OCI-LY7 (cell line): ENCODE data around the gene GBE1. TPM values are rescaled to one million over a fixed set of nuclear protein-coding genes. Genes with fewer than 3 reads are reported as not detected.

Source experiments
- BruUV-seq: library from RNA; stranded (reverse); fragments of 400-500 nt; replicated peaks from 2 replicates; lab custom pipeline; 2021; lab: Mats Ljungman, UMichigan
- CTCF ChIA-PET: fragments of 300-600 bp; sonication (Branson Sonifier 250); formaldehyde crosslinking; loops from one replicate; lab custom pipeline; 2022; ENCODE audit warnings: antibody characterized with exemption; ENCODE audit not compliant: unreplicated experiment; lab: Charles Lee
- POLR2A ChIA-PET: fragments of 300-600 bp; sonication (Branson Sonifier 250); formaldehyde crosslinking; loops from one replicate; lab custom pipeline; 2022; ENCODE audit warnings: antibody characterized with exemption; lab: Charles Lee
- DNase-seq: peaks from one replicate; pipeline ENCODE4 v3.0.0-alpha.2; 2015; ENCODE audit warnings: low spot score
- H2AFZ ChIP-seq: fragments of 200-600 bp; sonication (generic), shearing (Covaris generic); 2 replicates; pipeline ENCODE4 v1.6.1; 2014; ENCODE audit warnings: mild to moderate bottlenecking, antibody characterized with exemption, low read length, moderate library complexity
- H3K27ac ChIP-seq: fragments of 200-600 bp; sonication (generic); 2 replicates; pipeline ENCODE4 v1.5.1; 2014; ENCODE audit warnings: mixed run types, low read depth, mild to moderate bottlenecking, moderate library complexity, low read length, inconsistent platforms; ENCODE audit not compliant: poor library complexity, severe bottlenecking
- H3K36me3 ChIP-seq: fragments of 200-600 bp; sonication (generic); 2 replicates; pipeline ENCODE4 v1.6.1; 2014; ENCODE audit warnings: mild to moderate bottlenecking, antibody characterized with exemption, low read length, moderate library complexity, mixed read lengths; ENCODE audit not compliant: insufficient read depth
- H3K4me1 ChIP-seq: fragments of 200-600 bp; sonication (generic); 2 replicates; pipeline ENCODE4 v1.5.1; 2014; ENCODE audit warnings: mild to moderate bottlenecking, low read length; ENCODE audit not compliant: insufficient read depth, poor library complexity, severe bottlenecking
- H3K4me2 ChIP-seq: fragments of 200-600 bp; sonication (generic); 2 replicates; pipeline ENCODE4 v1.6.1; 2014; ENCODE audit warnings: mild to moderate bottlenecking, low read length
- H3K4me3 ChIP-seq: fragments of 200-600 bp; sonication (generic); 2 replicates; pipeline ENCODE4 v1.5.1; 2014; ENCODE audit warnings: mild to moderate bottlenecking, low read depth, low read length; ENCODE audit not compliant: poor library complexity, severe bottlenecking
- H3K79me2 ChIP-seq: fragments of 200-600 bp; sonication (generic); 2 replicates; pipeline ENCODE4 v1.6.1; 2016; ENCODE audit warnings: low read depth, mild to moderate bottlenecking, low read length, moderate library complexity, mixed read lengths; ENCODE audit not compliant: insufficient read depth
- H3K9me2 ChIP-seq: fragments of 200-600 bp; sonication (generic); 2 replicates; pipeline ENCODE4 v1.6.1; 2016; ENCODE audit warnings: mild to moderate bottlenecking, low read length, mixed read lengths; ENCODE audit not compliant: insufficient read depth
- H3K9me3 ChIP-seq: fragments of 200-600 bp; sonication (generic); 2 replicates; pipeline ENCODE4 v1.6.1; 2014; ENCODE audit warnings: mild to moderate bottlenecking, mixed run types, low read length, mixed read lengths
- H4K20me1 ChIP-seq: fragments of 200-600 bp; sonication (generic); 2 replicates; pipeline ENCODE4 v1.6.1; 2014; ENCODE audit warnings: mild to moderate bottlenecking, antibody characterized with exemption, low read length, moderate library complexity, mixed read lengths; ENCODE audit not compliant: insufficient read depth
- CTCF ChIP-seq: fragments of 200-600 bp; sonication (generic); conservative IDR thresholded peaks from 2 replicates; pipeline ENCODE4 v1.5.1; 2014; ENCODE audit warnings: mild to moderate bottlenecking, antibody characterized with exemption, low read length, moderate library complexity, mixed read lengths
- EZH2phosphoT487 ChIP-seq: fragments of 200-600 bp; sonication (generic); IDR thresholded peaks from 2 replicates; pipeline ENCODE4 v1.6.1; 2018; ENCODE audit warnings: low read depth, borderline replicate concordance, mild to moderate bottlenecking, mixed run types, antibody characterized with exemption, low read length, moderate library complexity, mixed read lengths
- intact Hi-C: fragments of 100-400 bp; cut with micrococcal nuclease; formaldehyde crosslinking; loops from one replicate; pipeline ENCODE4 v1.10.0; 2022; ENCODE audit not compliant: unreplicated experiment
- total RNA-seq, 2 experiments: library from RNA; depleted of rRNA in 1 of 2; stranded (reverse); fragments of >200 nt in 1 of 2; shearing (Covaris generic) in 1 of 2; gene quantifications; 2 replicates each; pipeline ENCODE4 v1.2.3, GENCODE V29; 2014 to 2022

GBE1 gene
- total RNA-seq, 2 experiments from 2014 or later: 10.7 to 24.4 TPM

GRCh38 chr3:81765400-81765799, 4.0 kb upstream of the GBE1 start:
- TF ChIP-seq EZH2phosphoT487 (no peak), CTCF (no peak)
- no peak overlapping the region for H2AFZ ChIP-seq
- POLR2A ChIA-PET: no interaction called here
- BruUV-seq: no TSS peak
- no peaks in the 10 kb centered on the region for H4K20me1 ChIP-seq
- no peaks in the 10 kb centered on the region for H3K36me3 ChIP-seq
- peaks cover 17% of the 10 kb centered on the region for H3K4me1 ChIP-seq
- H3K4me2 ChIP-seq: no peak overlapping the region
- no peak overlapping the region for H3K27ac ChIP-seq
- no peaks in the 10 kb centered on the region for H3K9me3 ChIP-seq
- DNase-seq: no peak
- CTCF ChIA-PET: no interaction called here
- no peaks in the 10 kb centered on the region for H3K79me2 ChIP-seq
- no peaks in the 10 kb centered on the region for H3K9me2 ChIP-seq
- intact Hi-C loops: loop anchor here (10.0 kb wide), 1 partner anchor 271 kb away; no protein-coding TSS in a partner anchor
- H3K4me3 ChIP-seq: no peak overlapping the region

GRCh38 chr3:81764665-81765064, 3.2 kb upstream of the GBE1 start:
- H3K4me1 ChIP-seq: peaks cover 23% of the 10 kb centered on the region
- peaks cover under 1% of the 10 kb centered on the region; the same call in 1 of the 2 replicates for H3K36me3 ChIP-seq
- peaks cover 3% of the 10 kb centered on the region; the same call in 1 of the 2 replicates for H3K79me2 ChIP-seq
- H3K4me3 ChIP-seq: no peak overlapping the region
- H2AFZ ChIP-seq: no peak overlapping the region
- no peak for DNase-seq
- no peak overlapping the region for H3K4me2 ChIP-seq
- no peaks in the 10 kb centered on the region for H3K9me3 ChIP-seq
- no TSS peak for BruUV-seq
- no peaks in the 10 kb centered on the region for H3K9me2 ChIP-seq
- ChIA-PET POLR2A (interaction anchor here (0.5 kb wide), 1 partner anchor 38 kb away, joined by 4 read pairs; no protein-coding TSS in a partner anchor), CTCF (no interaction called here)
- TF ChIP-seq CTCF (no peak), EZH2phosphoT487 (no peak)
- intact Hi-C loops: loop anchor here (10.0 kb wide), 1 partner anchor 270 kb away; no protein-coding TSS in a partner anchor
- no peaks in the 10 kb centered on the region for H4K20me1 ChIP-seq
- H3K27ac ChIP-seq: no peak overlapping the region

GRCh38 chr3:81764002-81764401, 2.6 kb upstream of the GBE1 start:
- Histone ChIP-seq H3K9me3 (peaks cover 7% of the 10 kb centered on the region; the same call in 1 of the 2 replicates), H2AFZ (no peak overlapping the region), H4K20me1 (no peaks in the 10 kb centered on the region), H3K9me2 (no peaks in the 10 kb centered on the region), H3K27ac (no peak overlapping the region), H3K4me2 (no peak overlapping the region), H3K36me3 (peaks cover 7% of the 10 kb centered on the region), H3K4me1 (peaks cover 23% of the 10 kb centered on the region), H3K79me2 (peaks cover 5% of the 10 kb centered on the region; the same call in 1 of the 2 replicates), H3K4me3 (no peak overlapping the region)
- intact Hi-C loops: loop anchor here (10.0 kb wide), 1 partner anchor 269 kb away; no protein-coding TSS in a partner anchor
- ChIA-PET POLR2A (interaction anchor here (0.5 kb wide), 1 partner anchor 39 kb away, joined by 4 read pairs; no protein-coding TSS in a partner anchor), CTCF (no interaction called here)
- no peak for DNase-seq
- TF ChIP-seq CTCF: no peak
- no peak for TF ChIP-seq EZH2phosphoT487
- BruUV-seq: no TSS peak
